Measurements from ENCODE around the gene DENND4A. TPM values are rescaled to one million over a fixed set of nuclear protein-coding genes. Genes with fewer than 3 reads are reported as not detected.

The DENND4A gene
- total RNA-seq, 4 donors from 2014 or later = 27.1 to 75.3 (median 52.8) TPM

DNA sequence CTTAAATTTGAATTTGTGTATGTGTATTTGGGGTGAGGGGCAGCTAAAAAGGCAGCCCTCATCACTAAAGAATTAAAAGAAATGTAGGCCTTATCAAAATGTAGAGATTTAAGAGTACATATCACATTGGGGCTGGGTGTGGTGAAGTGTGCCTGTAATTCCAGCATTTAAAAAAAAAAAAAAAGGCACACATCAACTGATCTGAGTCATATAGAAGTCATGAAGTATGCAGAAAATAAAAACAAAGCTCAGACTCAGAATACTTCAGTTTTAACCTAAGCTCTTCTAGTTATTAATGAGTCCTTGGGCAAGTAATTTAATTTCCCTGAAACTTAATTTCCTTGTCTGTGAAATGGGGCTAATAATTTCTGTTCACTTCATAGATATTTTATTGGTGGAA, 138.8 kb downstream of the DENND4A start:
- TF ChIP-seq, protein P1, sequence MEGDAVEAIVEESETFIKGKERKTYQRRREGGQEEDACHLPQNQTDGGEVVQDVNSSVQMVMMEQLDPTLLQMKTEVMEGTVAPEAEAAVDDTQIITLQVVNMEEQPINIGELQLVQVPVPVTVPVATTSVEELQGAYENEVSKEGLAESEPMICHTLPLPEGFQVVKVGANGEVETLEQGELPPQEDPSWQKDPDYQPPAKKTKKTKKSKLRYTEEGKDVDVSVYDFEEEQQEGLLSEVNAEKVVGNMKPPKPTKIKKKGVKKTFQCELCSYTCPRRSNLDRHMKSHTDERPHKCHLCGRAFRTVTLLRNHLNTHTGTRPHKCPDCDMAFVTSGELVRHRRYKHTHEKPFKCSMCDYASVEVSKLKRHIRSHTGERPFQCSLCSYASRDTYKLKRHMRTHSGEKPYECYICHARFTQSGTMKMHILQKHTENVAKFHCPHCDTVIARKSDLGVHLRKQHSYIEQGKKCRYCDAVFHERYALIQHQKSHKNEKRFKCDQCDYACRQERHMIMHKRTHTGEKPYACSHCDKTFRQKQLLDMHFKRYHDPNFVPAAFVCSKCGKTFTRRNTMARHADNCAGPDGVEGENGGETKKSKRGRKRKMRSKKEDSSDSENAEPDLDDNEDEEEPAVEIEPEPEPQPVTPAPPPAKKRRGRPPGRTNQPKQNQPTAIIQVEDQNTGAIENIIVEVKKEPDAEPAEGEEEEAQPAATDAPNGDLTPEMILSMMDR (IDR thresholded peaks at IDR 0.05) = no peak
- TF ChIP-seq POLR2A (IDR thresholded peaks at IDR 0.05) = no peak
- H3K36me3 ChIP-seq = no peaks in the 10 kb centered on the region
- intact Hi-C loops (cut with DNase I; ENCODE audit: low total_unique reads) = no loop called here
- no peaks in the 10 kb centered on the region for H3K9me3 ChIP-seq
- H3K4me1 ChIP-seq = no peaks in the 10 kb centered on the region
- no peaks in the 10 kb centered on the region for H3K27me3 ChIP-seq
- no peak overlapping the region for H3K4me3 ChIP-seq
- no peak overlapping the region for H3K27ac ChIP-seq
- no peak for DNase-seq

- no peaks in the 10 kb centered on the region for H3K36me3 ChIP-seq
- H3K27ac ChIP-seq = no peak overlapping the region
- no peak for DNase-seq
- H3K9me3 ChIP-seq = no peaks in the 10 kb centered on the region
- intact Hi-C loops (cut with DNase I; ENCODE audit: low total_unique reads) = no loop called here
- no peaks in the 10 kb centered on the region for H3K4me1 ChIP-seq
- no peaks in the 10 kb centered on the region for H3K27me3 ChIP-seq
- TF ChIP-seq POLR2A (IDR thresholded peaks at IDR 0.05) = no peak
- TF ChIP-seq, protein P1 (IDR thresholded peaks at IDR 0.05) = no peak
- no peak overlapping the region for H3K4me3 ChIP-seq
Observed at GRCh38 chr15:65651831-65652749, 140.0 kb downstream of the DENND4A start.

DNA sequence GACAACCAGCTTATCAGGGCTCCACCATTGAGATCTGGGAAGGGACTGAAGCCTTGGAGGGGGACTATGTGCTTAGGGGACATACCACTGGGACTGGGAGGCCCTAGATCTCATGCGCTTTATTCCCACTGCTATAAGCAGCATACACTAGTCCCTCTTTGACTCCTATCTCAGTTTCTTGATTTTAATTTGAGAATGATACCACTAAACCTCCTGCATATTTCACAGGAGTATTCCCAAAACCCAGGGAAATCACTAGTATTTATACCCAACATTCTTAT, 141.1 kb downstream of the DENND4A start:
- Histone ChIP-seq H3K4me1 (no peaks in the 10 kb centered on the region), H3K27me3 (no peaks in the 10 kb centered on the region), H3K4me3 (no peak overlapping the region), H3K27ac (no peak overlapping the region), H3K36me3 (no peaks in the 10 kb centered on the region), H3K9me3 (no peaks in the 10 kb centered on the region)
- TF ChIP-seq, protein P1 (IDR thresholded peaks at IDR 0.05) = no peak
- TF ChIP-seq POLR2A (IDR thresholded peaks at IDR 0.05) = no peak
- intact Hi-C loops (cut with DNase I; ENCODE audit: low total_unique reads) = no loop called here
- no peak for DNase-seq

DNA sequence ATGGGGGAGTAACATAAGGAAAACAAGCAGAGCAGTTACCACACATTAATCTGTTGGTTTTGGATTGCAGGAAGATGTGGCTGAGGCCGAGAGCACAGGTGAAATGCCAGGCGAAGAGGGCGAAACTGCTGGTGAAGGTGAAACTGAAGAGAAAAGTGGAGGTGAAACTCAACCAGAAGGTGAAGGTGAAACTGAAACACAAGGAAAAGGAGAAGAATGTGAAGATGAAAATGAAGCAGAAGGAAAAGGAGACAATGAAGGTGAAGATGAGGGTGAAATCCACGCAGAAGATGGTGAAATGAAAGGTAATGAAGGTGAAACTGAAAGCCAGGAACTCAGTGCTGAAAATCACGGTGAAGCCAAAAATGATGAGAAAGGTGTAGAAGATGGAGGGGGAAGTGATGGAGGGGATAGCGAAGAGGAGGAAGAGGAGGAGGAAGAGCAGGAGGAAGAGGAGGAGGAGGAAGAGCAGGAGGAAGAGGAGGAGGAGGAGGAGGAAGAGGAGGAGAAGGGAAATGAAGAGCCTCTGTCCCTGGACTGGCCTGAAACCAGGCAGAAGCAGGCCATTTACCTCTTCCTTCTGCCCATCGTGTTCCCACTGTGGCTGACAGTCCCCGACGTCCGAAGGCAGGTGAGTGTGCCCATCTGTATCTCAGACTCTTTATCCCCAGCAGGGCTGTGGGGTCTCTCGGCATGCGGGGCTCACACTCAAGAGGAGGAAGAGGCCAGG, 141.6 kb downstream of the DENND4A start:
- DNase-seq = no peak
- intact Hi-C loops (cut with DNase I; ENCODE audit: low total_unique reads) = no loop called here

More for the DNA sequence above, 141.6 kb downstream of the DENND4A start:
- no peaks in the 10 kb centered on the region for H3K36me3 ChIP-seq
- H3K4me3 ChIP-seq = no peak overlapping the region
- H3K9me3 ChIP-seq = no peaks in the 10 kb centered on the region
- H3K4me1 ChIP-seq = no peaks in the 10 kb centered on the region
- H3K27me3 ChIP-seq = no peaks in the 10 kb centered on the region
- H3K27ac ChIP-seq = no peak overlapping the region
- TF ChIP-seq, protein P1 (IDR thresholded peaks at IDR 0.05) = no peak
- TF ChIP-seq POLR2A (IDR thresholded peaks at IDR 0.05) = no peak

Measured in uterus (tissue), 4 donors.